Cardiac septum (tissue), 1 donor: Measurements from ENCODE around the gene VWA1. TPM values are rescaled to one million over a fixed set of nuclear protein-coding genes. Genes with fewer than 3 reads are reported as not detected.
"Not testable (repeated sequence)": the region's sequence is repeated elsewhere in the genome, so short reads cannot be mapped to it uniquely, and the experiment has no call there.

ENCODE experiments used
- DNase-seq: peaks from one replicate; pipeline ENCODE4 v3.0.0-alpha.2; 2020; ENCODE audit warnings: low spot score
- intact Hi-C: fragments of 100-400 bp; cut with DNase I; formaldehyde crosslinking; loops from one replicate; pipeline ENCODE4 v1.14.0; 2022
- total RNA-seq: library from RNA; stranded (reverse); fragmentation: NEBNext Ultra II Directional; extraction: Animal tissue kit (Norgen Biotek cat#: 25700); gene quantifications from one replicate; pipeline ENCODE4 v1.2.1, GENCODE V29; 2021
- donor health status: DM: no; HTN: no; CAD: no.

Gene VWA1
- total RNA-seq, 1 donor from 2014 or later, result 35.3 TPM

GRCh38 chr1:1472053-1472876 lies 36.8 kb downstream of the VWA1 start:
- DNase-seq, intact Hi-C loops: not testable (repeated sequence)

GRCh38 chr1:1476011-1476410 lies 40.5 kb downstream of the VWA1 start:
- DNase-seq, intact Hi-C loops: not testable (repeated sequence)

GRCh38 chr1:1477206-1477605 lies 41.7 kb downstream of the VWA1 start:
- DNase-seq, result no peak
- intact Hi-C loops, result no loop called here

GRCh38 chr1:1479547-1480487 lies 44.3 kb downstream of the VWA1 start:
- intact Hi-C loops, result no loop called here
- no peak for DNase-seq

GRCh38 chr1:1480488-1480867 lies 45.0 kb downstream of the VWA1 start:
- intact Hi-C loops, result not testable (repeated sequence)

GRCh38 chr1:1481811-1482210 lies 46.3 kb downstream of the VWA1 start:
- DNase-seq, intact Hi-C loops: not testable (repeated sequence)

More at GRCh38 chr1:1480488-1480867, 45.0 kb downstream of the VWA1 start:
- DNase-seq, result not testable (repeated sequence)

- no peak for DNase-seq
- intact Hi-C loops, result no loop called here
These were observed 47.4 kb downstream of the VWA1 start for GRCh38 chr1:1482856-1483255.

GRCh38 chr1:1483714-1484113 lies 48.2 kb downstream of the VWA1 start:
- no peak for DNase-seq
- intact Hi-C loops, result no loop called here

- intact Hi-C loops, DNase-seq: not testable (repeated sequence)
These were observed 49.7 kb downstream of the VWA1 start for GRCh38 chr1:1484976-1485750.

GRCh38 chr1:1485755-1486317 lies 50.3 kb downstream of the VWA1 start:
- intact Hi-C loops, DNase-seq: not testable (repeated sequence)

- intact Hi-C loops, result no loop called here
- no peak for DNase-seq
These were observed 52.2 kb downstream of the VWA1 start for GRCh38 chr1:1487701-1488100.

GRCh38 chr1:1489231-1489630 lies 53.7 kb downstream of the VWA1 start:
- intact Hi-C loops, result no loop called here
- no peak for DNase-seq

- no peak for DNase-seq
- intact Hi-C loops, result no loop called here
These were observed 54.4 kb downstream of the VWA1 start for GRCh38 chr1:1489861-1490260.

GRCh38 chr1:1490633-1491230 lies 55.2 kb downstream of the VWA1 start:
- intact Hi-C loops, result no loop called here
- no peak for DNase-seq

GRCh38 chr1:1491601-1492000 lies 56.1 kb downstream of the VWA1 start:
- intact Hi-C loops, result no loop called here
- no peak for DNase-seq
